DMS153 treated with DMSO at 0.1 percent for 48 hours (cell line): Measurements from ENCODE around the gene OGFRL1.
"Not testable (repeated sequence)": the region's sequence is repeated elsewhere in the genome, so short reads cannot be mapped to it uniquely, and the experiment has no call there.

Experiments used
- DNase-seq: peaks from one replicate; lab custom pipeline; 2025; ENCODE audit not compliant: unreplicated experiment; lab: John Stamatoyannopoulos, UW

The OGFRL1 gene

DNA sequence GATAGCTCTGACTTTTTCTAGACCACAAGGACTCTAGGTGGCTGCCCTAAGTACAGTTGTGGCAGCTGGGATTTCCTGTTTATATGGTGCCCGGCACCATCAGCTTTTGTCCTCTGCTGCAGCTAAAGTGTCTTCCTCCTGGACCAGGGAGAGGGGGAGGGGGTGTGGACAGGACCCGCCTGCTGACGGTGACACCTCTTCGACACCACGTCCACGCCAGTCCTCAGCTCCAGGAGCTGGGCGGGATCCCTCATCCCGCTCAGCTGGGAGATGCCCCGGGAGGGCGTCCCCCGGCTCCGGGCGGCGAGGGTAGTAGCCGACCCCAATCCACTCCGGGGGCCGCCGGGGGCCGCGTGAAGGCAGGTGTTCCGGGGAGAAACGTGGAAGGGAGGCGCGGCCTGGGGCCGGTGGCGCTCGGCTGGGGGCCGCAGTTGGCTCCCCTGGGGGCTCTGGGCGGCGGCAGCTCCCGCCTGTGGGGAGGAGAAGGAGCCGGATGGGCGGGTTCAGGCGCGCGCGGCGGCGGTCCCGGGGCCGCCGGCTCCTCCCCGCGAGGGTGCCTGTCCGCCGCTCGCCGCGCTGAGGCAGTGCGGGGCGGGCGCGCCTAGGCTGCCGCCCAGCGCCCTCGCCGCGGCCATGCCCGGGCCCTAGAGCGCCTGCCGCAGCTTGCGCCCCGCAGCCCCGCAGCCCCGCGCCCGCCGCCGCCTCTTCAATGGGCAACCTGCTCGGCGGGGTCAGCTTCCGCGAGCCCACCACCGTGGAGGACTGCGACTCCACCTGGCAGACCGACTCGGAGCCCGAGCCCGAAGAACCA is at the start of gene OGFRL1:
TSS of gene OGFRL1 (plus strand) at position 584 of the 811 bp plus-strand sequence. CDS start at position 710, 126 bp downstream.
- DNase-seq: peak; percentile 82

DNA sequence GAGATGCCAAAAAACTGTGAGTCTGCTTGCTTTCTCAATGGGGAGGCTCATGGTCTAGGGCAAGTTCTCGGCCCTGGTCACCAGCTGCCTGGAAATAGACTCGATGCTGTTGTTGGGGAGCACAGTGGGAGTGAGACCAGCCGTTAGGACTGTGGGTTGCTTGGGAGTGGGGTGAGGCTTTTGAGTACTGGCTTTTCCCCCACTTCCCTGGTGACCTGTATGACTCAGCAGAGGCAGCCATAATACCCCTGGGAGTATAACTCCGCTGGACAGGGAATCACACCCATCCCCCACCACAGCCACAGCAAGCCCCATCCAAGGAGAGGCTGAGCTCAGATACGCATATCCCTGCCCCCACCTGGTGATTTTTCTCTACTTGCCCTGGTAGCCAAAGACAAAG is 48.9 kb upstream of the OGFRL1 start:
- DNase-seq: no peak

- no peak for DNase-seq
These were observed 43.2 kb upstream of the OGFRL1 start for GRCh38 chr6:71245265-71246049.

- DNase-seq: no peak
These were observed 42.0 kb upstream of the OGFRL1 start for GRCh38 chr6:71246596-71246995.

DNA sequence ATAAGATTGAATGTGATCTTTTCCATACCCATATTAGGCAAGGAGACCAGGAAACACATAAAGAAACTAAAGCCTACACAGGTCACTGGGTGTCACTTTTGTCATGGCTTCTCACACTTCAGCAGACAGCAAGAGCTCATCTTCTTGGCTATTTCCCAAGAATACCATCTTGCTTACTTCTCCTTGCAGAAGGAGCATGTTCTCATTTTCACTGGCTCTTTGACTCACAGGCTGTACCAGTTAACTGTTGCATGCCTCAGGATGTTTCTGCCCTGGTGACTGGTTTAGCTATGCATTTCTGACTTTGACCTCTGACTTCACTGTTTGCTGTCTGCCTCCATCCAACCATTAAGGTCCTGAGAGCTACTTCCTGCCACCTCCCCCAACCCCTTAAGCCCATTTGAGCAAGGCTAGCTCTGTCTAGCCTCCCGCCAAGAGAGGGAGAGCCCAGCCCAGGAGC is 40.3 kb upstream of the OGFRL1 start:
- DNase-seq: no peak

- DNase-seq: no peak
These were observed 39.6 kb upstream of the OGFRL1 start for GRCh38 chr6:71248878-71249544.

DNA sequence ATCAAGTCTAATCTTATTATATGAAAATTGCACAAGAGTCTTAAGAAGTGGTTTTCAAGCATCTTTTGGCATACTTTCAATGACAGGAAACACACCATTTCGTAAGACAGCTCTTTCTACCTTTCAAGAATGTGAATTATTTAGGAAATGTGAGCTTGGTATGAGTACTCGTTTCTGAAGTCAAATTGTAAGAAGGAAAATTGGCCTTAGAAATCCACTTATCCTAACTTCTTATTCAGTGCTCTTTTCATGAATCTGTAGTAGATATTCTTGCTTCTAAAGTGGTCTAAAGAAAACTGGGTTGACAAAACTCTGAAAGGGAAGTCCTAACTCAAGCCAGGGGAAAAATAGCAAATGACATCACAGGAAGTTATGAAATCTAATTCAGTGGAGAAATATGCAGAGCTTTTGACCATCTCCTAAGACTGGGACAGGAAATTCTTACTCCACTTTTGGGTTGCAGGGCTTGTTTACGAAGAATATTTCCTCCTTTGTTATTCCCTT is 38.5 kb upstream of the OGFRL1 start:
- DNase-seq: no peak

- DNase-seq: no peak
These were observed 36.2 kb upstream of the OGFRL1 start for GRCh38 chr6:71252410-71252809.

GRCh38 chr6:71252960-71253359 is 35.7 kb upstream of the OGFRL1 start:
- DNase-seq: no peak

DNA sequence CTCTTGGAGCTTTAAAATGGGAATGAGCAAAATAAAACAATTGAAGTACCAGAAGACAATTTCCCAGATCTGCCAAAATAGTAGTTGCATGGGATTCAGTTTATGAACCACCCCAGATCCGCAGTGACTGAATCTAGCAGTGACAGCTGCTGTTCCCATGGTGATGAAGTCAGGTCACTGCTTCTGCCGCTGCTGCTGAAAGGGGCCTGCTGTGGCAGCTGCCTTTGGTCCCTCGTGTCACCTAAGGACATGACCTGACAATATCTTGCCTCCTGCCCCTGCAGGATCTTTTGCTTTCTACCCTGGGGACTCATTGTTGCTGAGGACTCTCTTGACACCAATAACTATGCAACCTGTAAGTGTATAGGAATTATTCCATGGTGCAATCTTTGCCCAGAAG is 34.3 kb upstream of the OGFRL1 start:
- DNase-seq: no peak

GRCh38 chr6:71258078-71258866 is 30.3 kb upstream of the OGFRL1 start:
- DNase-seq: no peak

DNA sequence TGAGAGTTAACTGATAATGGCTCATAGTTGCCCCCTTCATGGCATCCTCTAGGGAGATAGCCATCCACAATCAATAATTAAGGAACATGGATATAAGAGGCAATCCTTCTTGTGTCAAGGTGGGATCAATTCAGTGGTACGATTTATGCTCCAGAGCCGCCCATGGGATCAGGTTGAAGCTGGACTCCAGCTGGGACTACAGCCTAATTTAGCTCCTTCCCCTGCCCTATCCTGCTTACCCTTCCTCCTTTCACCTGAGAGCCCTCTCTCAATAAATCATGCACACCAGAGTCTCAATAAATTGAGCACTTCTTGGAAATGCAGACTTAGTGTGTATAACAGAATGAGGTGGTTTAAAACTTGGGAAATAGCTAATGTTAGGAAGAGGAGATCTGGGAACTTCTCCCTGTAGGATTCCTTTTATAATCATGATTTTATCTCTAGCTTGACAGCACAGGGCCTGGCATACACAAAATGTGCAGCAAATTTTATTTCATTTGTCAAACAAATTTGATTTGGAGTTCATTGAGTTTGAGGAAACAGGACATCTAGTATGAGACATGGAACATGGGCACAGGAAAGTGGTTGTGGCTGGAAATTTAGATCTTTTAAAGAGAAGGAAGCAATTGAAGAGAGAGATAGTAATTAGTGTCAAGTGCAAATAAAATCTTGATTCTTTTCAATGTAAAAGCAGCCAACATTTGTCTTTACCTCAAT is 28.6 kb upstream of the OGFRL1 start:
- no peak for DNase-seq

- DNase-seq: no peak
These were observed 25.7 kb upstream of the OGFRL1 start for GRCh38 chr6:71262914-71263313.

GRCh38 chr6:71266392-71266791 is 22.2 kb upstream of the OGFRL1 start:
- DNase-seq: not testable (repeated sequence)

DNA sequence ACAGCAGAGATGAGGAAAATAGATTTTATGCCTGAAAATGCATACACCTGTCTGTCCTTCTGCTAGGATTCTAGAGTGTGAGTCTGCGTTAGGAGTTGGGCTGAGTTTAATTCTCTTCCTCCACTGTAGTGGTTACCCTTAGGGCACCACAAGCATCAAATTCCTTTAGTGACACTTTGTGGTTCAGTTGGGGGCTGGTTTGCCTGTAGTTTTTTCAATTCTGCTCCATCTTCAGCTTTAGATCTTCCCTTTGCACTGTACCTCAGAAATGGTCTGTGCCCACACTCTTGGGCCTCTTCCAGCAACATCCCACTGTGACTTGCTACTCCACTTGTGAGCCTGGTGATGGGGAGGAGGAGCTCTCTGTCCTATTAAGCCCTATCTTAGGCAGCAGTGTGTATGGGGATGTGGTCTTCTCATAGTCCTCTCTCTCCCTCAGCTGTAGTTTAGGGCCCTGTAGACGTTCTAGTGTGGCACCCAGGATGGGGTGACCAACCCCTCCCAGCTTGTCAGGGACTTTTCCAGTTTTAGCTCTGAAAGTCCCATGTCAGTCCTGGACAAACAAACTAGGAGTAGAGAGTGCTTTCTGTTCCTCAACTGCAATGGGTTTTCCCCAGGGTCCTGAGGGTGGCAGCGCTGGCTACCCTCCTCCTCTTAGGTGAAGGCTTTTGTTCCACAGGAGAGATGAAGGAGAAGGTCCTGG is 19.7 kb upstream of the OGFRL1 start:
- no peak for DNase-seq

DNA sequence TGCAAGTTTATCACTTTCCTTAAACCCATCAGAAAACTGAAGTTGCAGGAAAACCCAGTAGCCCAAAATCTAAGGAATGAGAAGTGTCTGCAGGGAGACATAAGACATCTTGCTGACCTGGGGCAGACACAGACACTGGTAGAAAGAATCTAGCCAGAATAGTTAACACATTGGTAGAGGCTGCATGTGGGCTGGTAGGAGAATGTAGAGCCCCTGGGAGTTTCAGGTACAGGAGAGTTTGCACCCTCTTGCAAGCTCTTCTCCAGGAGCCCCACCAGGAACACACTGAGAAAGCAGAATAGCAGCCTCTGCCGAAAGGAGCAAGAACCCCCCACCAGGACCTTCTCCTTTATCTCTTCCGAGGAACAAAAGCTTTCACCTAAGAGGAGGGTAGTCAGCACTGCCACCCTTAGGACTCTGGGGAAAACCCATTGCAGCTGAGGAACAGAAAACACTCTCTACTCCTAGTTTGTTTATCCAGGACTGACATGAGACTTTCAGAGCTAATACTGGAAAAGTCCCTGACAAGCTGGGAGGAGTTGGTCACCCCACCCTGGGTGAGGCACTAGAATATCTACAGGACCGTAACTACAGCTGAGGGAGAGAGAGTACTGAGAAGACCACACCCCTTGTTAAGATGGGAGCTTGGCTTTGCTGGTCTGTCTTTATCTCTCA is 10.5 kb upstream of the OGFRL1 start:
- DNase-seq: no peak

DNA sequence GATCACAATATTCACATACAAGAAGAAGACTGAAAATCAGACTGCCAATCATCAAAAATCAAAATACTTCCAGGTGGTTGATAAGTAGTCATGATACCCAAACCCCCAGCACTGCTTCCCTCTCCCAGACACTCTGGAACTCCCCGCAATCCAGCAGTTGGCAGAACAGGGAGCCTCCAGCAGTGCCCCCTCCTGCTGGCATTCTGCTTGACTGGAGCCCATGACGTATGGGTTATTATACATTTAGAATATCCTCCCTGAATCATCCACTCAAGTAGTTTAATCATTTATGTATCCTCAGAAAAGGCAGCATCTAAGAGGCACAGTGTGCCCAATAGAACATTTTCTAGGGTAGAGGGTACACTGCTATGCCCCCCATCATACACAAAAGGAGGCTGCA is 9.3 kb upstream of the OGFRL1 start:
- DNase-seq: no peak

DNA sequence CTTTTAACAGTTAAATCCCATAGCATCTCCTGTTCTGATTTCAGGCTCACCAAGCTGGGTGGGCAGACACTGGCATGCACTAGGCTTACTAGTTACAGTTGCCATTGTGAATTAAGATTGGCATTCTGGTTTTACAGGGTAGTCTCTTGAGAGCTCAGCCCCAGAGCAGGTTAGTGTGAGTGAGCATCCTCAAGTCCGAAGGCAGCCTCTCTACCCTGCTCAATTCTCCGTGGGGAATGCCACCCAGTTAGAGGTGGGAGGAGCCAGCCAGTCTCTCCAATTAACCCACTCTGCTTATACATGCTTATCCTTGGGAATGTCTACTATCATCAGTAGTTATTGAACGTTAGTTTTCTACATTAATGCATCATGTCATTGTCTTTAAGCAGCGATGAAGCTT is 8.9 kb upstream of the OGFRL1 start:
- no peak for DNase-seq

DNA sequence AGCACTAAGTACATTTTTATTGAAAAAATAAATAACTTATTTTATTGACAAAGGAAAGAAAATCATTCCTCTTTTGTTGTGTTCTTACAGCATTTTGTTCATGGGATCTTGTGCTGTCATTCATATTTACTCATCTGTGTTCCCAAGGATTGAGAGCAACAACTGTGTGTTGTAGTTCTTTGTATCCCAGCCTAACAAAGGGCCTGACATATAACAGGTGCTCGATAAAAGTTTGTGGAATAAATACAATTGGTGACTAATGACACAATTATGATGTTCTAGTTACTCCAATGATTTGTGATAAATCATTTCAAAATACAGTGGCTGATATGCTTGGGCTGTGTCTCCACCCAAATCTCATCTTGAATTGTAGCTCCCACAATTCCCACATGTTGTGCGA is 7.9 kb upstream of the OGFRL1 start:
- no peak for DNase-seq
